Measurements from ENCODE around the gene RAB5IF.

RAB5IF gene

DNA sequence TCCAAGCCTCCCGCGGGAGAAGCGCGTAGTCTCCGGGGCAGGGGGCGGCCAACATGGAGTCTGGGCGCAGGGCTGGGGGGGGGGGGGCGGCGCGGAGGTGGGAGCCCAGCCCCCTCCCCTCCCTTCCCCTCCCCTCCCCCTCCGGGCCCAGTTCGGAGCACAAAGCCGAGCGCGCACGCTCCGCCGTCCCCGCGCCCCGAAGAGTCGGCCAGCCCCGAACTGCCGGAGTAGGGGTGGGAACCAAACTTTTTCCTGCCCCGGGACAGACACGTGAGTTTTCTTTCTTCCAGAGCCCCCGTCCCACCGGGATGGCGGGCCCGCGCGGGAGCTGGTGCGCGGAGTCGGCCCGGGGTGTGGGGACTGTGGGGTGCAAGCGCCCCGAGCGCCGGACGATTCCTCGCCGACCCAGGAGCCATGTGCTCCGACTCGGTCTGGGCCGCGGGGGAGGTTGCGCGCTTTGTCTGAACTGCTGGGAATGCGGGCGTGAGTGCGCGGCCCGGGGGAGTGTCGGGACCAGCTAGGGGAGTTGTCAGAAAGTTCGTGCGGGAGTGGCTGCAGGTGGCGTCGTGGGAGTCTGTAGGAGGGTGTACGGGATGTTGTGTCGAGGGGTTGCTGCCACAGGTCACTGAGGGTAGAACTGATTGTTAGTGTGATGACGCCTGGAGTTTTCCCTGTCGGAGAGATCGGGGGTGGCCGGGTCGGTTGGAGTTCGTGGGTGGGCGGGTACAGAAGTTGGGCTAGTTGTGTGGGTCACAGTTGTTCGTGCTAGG is 31.0 kb upstream of the RAB5IF start:
- H3K27ac ChIP-seq, result peak overlapping the region; percentile 87
- peak; percentile 47 for DNase-seq
- H3K36me3 ChIP-seq, result peaks cover 12% of the 10 kb centered on the region
- no peak for TF ChIP-seq CTCF (IDR thresholded peaks at IDR 0.05; ENCODE audit: low read depth, low read length)
- no peaks in the 10 kb centered on the region for H3K27me3 ChIP-seq (ENCODE audit: insufficient read depth, low read depth, severe bottlenecking)
- no peaks in the 10 kb centered on the region for H3K9me3 ChIP-seq (ENCODE audit: severe bottlenecking)
- peak overlapping the region; percentile 94 for H3K4me3 ChIP-seq (ENCODE audit: low read depth, low read length)

- TF ChIP-seq CTCF (IDR thresholded peaks at IDR 0.05; ENCODE audit: low read depth, low read length), result no peak
- H3K27ac ChIP-seq, result no peak overlapping the region
- no peak overlapping the region for H3K4me3 ChIP-seq (ENCODE audit: low read depth, low read length)
- H3K27me3 ChIP-seq (ENCODE audit: insufficient read depth, low read depth, severe bottlenecking), result no peaks in the 10 kb centered on the region
- peaks cover 25% of the 10 kb centered on the region for H3K36me3 ChIP-seq
- no peaks in the 10 kb centered on the region for H3K9me3 ChIP-seq (ENCODE audit: severe bottlenecking)
- DNase-seq, result no peak
These were observed 29.5 kb upstream of the RAB5IF start for GRCh38 chr20:36576081-36576445.

DNA sequence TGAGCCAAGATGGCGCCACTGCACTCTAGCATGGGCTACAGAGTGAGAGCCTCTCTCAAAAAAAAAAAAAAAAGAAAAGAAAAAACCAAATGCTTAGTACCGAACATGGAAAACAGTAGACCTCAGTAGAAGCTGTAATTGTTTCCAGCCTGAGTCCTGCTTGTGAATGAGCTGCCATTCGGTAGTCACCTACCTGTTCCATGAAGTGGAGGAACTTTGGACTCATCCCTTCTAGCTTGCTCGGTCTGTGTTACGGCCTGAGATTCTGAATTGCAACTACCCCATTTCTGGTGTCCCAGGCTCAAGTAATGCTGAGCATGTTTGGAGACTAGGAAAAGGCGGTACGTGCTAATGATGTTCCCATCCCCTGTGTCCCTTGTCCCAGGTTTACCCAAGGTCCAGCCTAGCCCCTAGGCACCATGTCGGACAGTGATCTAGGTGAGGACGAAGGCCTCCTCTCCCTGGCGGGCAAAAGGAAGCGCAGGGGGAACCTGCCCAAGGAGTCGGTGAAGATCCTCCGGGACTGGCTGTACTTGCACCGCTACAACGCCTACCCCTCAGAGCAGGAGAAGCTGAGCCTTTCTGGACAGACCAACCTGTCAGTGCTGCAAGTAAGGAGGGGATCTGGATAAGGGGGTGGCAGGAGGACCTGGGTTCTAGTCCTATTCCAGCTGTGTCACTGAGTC is 27.1 kb upstream of the RAB5IF start:
- Histone ChIP-seq H3K27ac (no peak overlapping the region), H3K4me3 (ENCODE audit: low read depth, low read length) (no peak overlapping the region), H3K9me3 (ENCODE audit: severe bottlenecking) (no peaks in the 10 kb centered on the region), H3K27me3 (ENCODE audit: insufficient read depth, low read depth, severe bottlenecking) (no peaks in the 10 kb centered on the region), H3K36me3 (peaks cover 47% of the 10 kb centered on the region)
- no peak for TF ChIP-seq CTCF (IDR thresholded peaks at IDR 0.05; ENCODE audit: low read depth, low read length)
- DNase-seq, result no peak

GRCh38 chr20:36579996-36580545 is 25.5 kb upstream of the RAB5IF start:
- TF ChIP-seq CTCF (IDR thresholded peaks at IDR 0.05; ENCODE audit: low read depth, low read length), result no peak
- peaks cover 48% of the 10 kb centered on the region for H3K36me3 ChIP-seq
- no peak for DNase-seq
- no peaks in the 10 kb centered on the region for H3K9me3 ChIP-seq (ENCODE audit: severe bottlenecking)
- H3K27me3 ChIP-seq (ENCODE audit: insufficient read depth, low read depth, severe bottlenecking), result no peaks in the 10 kb centered on the region
- H3K4me3 ChIP-seq (ENCODE audit: low read depth, low read length), result no peak overlapping the region
- no peak overlapping the region for H3K27ac ChIP-seq

GRCh38 chr20:36582322-36582721 is 23.3 kb upstream of the RAB5IF start:
- H3K36me3 ChIP-seq, result peaks cover 53% of the 10 kb centered on the region
- H3K27ac ChIP-seq, result no peak overlapping the region
- TF ChIP-seq CTCF (IDR thresholded peaks at IDR 0.05; ENCODE audit: low read depth, low read length), result no peak

More at GRCh38 chr20:36582322-36582721, 23.3 kb upstream of the RAB5IF start:
- DNase-seq, result no peak
- Histone ChIP-seq H3K9me3 (ENCODE audit: severe bottlenecking) (no peaks in the 10 kb centered on the region), H3K4me3 (ENCODE audit: low read depth, low read length) (no peak overlapping the region), H3K27me3 (ENCODE audit: insufficient read depth, low read depth, severe bottlenecking) (no peaks in the 10 kb centered on the region)

All from WERI-Rb-1 (cell line).